Activated CD4-positive, alpha-beta T cell treated with anti-CD3 and anti-CD28 coated beads, Interleukin-2, Interleukin-4, amounts not matched to agents 100 ng/mL and 50 ng/mL, durations not matched to agents 16 hours and 8 hours (primary cell): ENCODE results near the gene LETM1.
A peak's percentile ranks its signal among the peaks of the same experiment; 100 is the strongest.

Source experiments
- DNase-seq: peaks from one replicate; pipeline ENCODE4 v3.0.0-alpha.2; 2020; ENCODE audit warnings: low spot score

LETM1 gene

GRCh38 chr4:1856071-1856942, at the start of gene LETM1:
TSS of gene LETM1 (minus strand) at chr4:1856156. CDS start at chr4:1855950, 206 bp downstream.
- peak; percentile 95 for DNase-seq

GRCh38 chr4:1904042-1904441, 48.1 kb upstream of the LETM1 start:
- no peak for DNase-seq

GRCh38 chr4:1903035-1903434, 47.1 kb upstream of the LETM1 start:
- peak; percentile 12 for DNase-seq

GRCh38 chr4:1902243-1902642, 46.3 kb upstream of the LETM1 start:
- no peak for DNase-seq

GRCh38 chr4:1901127-1901526, 45.2 kb upstream of the LETM1 start:
- DNase-seq, result no peak

GRCh38 chr4:1900624-1901023, 44.7 kb upstream of the LETM1 start:
- DNase-seq, result no peak

- DNase-seq, result no peak
Observed at GRCh38 chr4:1900087-1900433, 44.1 kb upstream of the LETM1 start.

- peak; percentile 83 for DNase-seq
Observed at GRCh38 chr4:1899149-1900086, 43.5 kb upstream of the LETM1 start.

GRCh38 chr4:1898681-1899080, 42.7 kb upstream of the LETM1 start:
- DNase-seq, result no peak

- no peak for DNase-seq
Observed at GRCh38 chr4:1898007-1898406, 42.1 kb upstream of the LETM1 start.

- no peak for DNase-seq
Observed at GRCh38 chr4:1896658-1896991, 40.7 kb upstream of the LETM1 start.

- no peak for DNase-seq
Observed at GRCh38 chr4:1895971-1896657, 40.2 kb upstream of the LETM1 start.

GRCh38 chr4:1890979-1891570, 35.1 kb upstream of the LETM1 start:
- no peak for DNase-seq

GRCh38 chr4:1887052-1887451, 31.1 kb upstream of the LETM1 start:
- no peak for DNase-seq

- no peak for DNase-seq
Observed at GRCh38 chr4:1885414-1885813, 29.5 kb upstream of the LETM1 start.

- no peak for DNase-seq
Observed at GRCh38 chr4:1883583-1883982, 27.6 kb upstream of the LETM1 start.

- DNase-seq, result no peak
Observed at GRCh38 chr4:1882850-1883271, 26.9 kb upstream of the LETM1 start.

- no peak for DNase-seq
Observed at GRCh38 chr4:1880332-1880731, 24.4 kb upstream of the LETM1 start.

- no peak for DNase-seq
Observed at GRCh38 chr4:1879485-1879884, 23.5 kb upstream of the LETM1 start.

GRCh38 chr4:1874201-1874600, 18.2 kb upstream of the LETM1 start:
- no peak for DNase-seq

- no peak for DNase-seq
Observed at GRCh38 chr4:1873776-1874175, 17.8 kb upstream of the LETM1 start.

GRCh38 chr4:1873291-1873690, 17.3 kb upstream of the LETM1 start:
- DNase-seq, result peak; percentile 42
